ENCODE results near the gene CTSZ. TPM values are rescaled to one million over a fixed set of nuclear protein-coding genes. Genes with fewer than 3 reads are reported as not detected.

Gene CTSZ
- total RNA-seq, 4 donors from 2014 or later: 22.3 to 89.7 (median 57.2) TPM

DNA sequence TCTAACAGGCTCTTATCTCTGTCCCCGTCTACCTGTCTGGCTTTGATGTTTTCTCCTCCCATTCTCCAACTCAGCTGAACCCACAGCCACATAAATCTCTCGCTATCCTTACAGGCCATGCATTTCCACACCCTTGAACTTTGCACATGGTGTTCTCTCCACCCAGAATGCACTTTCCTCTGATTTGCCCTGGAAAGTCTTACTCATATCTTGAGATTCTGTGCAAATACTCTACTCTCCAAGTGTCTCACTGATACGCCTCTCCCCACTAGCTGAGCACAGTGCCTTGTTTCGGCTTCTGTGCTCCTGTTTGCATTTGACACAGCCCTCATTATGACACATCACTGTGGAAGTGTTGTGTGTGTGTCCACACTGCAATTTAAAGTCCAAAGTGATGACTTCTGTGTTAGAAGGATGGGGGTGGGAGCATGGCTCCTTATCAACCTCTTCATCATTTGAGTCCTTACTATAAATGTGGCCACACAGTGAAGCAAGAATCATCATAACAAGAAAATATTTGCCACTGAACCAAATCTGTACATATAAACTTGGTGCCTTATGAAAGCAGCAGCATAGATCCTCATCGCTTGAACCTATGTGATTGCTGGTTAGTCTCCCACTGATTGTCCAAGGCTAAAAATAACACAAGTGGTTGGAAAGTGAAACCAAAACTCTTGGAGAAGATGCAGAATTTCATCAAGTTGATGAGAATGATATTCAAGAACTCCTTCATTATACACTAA, 41.1 kb upstream of the CTSZ start:
- no peak overlapping the region for H3K4me3 ChIP-seq
- H3K27ac ChIP-seq: no peak overlapping the region
- H3K27me3 ChIP-seq: peaks cover 0 to 24% (median 0%) of the 10 kb centered on the region in 4 donors
- H3K4me1 ChIP-seq: peaks cover 2 to 12% (median 4%) of the 10 kb centered on the region in 3 donors
- DNase-seq: no peak
- WGBS, 2 donors: 73 to 78% methylated on average over 5 of the region's 5 CpGs
- no peak for TF ChIP-seq POLR2A (IDR thresholded peaks at IDR 0.05)
- TF ChIP-seq, protein P1, sequence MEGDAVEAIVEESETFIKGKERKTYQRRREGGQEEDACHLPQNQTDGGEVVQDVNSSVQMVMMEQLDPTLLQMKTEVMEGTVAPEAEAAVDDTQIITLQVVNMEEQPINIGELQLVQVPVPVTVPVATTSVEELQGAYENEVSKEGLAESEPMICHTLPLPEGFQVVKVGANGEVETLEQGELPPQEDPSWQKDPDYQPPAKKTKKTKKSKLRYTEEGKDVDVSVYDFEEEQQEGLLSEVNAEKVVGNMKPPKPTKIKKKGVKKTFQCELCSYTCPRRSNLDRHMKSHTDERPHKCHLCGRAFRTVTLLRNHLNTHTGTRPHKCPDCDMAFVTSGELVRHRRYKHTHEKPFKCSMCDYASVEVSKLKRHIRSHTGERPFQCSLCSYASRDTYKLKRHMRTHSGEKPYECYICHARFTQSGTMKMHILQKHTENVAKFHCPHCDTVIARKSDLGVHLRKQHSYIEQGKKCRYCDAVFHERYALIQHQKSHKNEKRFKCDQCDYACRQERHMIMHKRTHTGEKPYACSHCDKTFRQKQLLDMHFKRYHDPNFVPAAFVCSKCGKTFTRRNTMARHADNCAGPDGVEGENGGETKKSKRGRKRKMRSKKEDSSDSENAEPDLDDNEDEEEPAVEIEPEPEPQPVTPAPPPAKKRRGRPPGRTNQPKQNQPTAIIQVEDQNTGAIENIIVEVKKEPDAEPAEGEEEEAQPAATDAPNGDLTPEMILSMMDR (IDR thresholded peaks at IDR 0.05): no peak
- H3K36me3 ChIP-seq: no peaks in the 10 kb centered on the region
- no peaks in the 10 kb centered on the region for H3K9me3 ChIP-seq
- intact Hi-C loops (cut with DNase I): no loop called here

DNA sequence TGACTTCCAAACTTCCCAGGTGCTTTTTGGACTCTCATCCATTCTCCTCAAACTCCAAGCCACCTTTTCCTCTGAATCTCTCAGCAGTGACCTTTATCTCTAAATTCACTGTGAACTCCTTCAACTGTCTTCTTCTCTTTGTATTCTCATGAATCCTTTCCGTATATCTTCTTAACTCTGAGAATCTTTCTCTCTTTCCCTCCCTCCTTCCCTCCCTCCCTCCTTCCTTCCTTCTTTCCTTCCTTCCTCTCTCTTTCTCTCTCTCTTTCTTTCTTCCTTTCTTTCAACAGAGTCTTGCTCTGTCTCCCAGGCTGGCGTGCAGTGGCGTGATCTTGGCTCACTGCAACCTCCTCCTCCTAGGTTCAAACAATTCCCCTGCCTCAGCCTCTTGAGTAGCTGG, 39.8 kb upstream of the CTSZ start:
- TF ChIP-seq, protein P1 (IDR thresholded peaks at IDR 0.05): no peak
- TF ChIP-seq POLR2A (IDR thresholded peaks at IDR 0.05): no peak
- Histone ChIP-seq H3K27ac (no peak overlapping the region), H3K36me3 (no peaks in the 10 kb centered on the region), H3K9me3 (no peaks in the 10 kb centered on the region), H3K4me3 (no peak overlapping the region), H3K27me3 (peaks cover 0 to 15% (median 0%) of the 10 kb centered on the region in 4 donors), H3K4me1 (peaks cover 3 to 18% (median 7%) of the 10 kb centered on the region in 3 donors)
- DNase-seq: no peak
- intact Hi-C loops (cut with DNase I): no loop called here
- 91 to 92% methylated on average over 3 of the region's 3 CpGs for WGBS, 2 donors

DNA sequence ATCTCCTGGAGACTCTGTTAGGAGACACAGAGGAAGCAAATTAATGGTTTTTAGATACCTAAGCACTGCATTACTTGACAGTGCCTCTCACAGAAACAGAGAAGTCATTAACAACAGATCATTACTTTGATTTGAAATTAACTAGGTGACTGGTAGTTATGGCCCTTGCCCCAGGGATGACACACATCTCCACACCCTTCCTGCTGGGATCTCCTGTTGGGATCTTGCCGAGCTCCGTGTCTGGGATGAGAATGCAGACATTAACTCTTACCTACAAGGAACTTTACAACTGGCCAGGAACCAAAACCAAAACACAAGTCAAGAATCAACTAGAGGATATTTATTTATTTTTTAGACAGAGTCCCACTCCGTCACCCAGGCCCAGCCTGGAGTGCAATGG, 37.7 kb upstream of the CTSZ start:
- Histone ChIP-seq H3K4me1 (peaks cover 12 to 39% (median 20%) of the 10 kb centered on the region in 3 donors), H3K27ac (no peak overlapping the region)

DNA sequence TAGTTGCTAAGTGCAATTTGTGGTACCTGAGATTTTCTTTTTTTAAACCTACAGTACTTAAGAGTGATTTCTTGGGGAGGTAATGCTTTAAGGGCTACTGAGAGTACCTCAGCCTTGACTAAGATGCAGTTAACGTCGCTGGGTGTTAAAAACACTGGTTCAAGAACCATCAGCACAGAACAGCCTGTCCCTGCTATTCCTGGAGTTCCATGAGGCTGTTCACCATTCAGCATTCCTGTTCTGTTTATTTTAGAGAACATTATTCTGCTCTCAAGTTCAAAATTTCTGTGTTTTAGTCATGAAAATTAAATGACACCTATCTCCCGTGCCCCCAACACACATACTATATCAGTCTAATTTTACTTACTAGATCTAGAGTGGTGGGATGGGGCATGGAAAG, 37.2 kb upstream of the CTSZ start:
- WGBS, 2 donors: 84 to 85% methylated on average over 3 of the region's 3 CpGs
- no peak for TF ChIP-seq POLR2A (IDR thresholded peaks at IDR 0.05)
- TF ChIP-seq, protein P1 (IDR thresholded peaks at IDR 0.05): no peak
- Histone ChIP-seq H3K27me3 (no peaks in the 10 kb centered on the region), H3K36me3 (no peaks in the 10 kb centered on the region), H3K27ac (peak overlapping the region in 2 of 4 donors; percentile 80 to 92), H3K4me3 (no peak overlapping the region), H3K4me1 (peaks cover 12 to 44% (median 20%) of the 10 kb centered on the region in 3 donors), H3K9me3 (no peaks in the 10 kb centered on the region)
- no peak for DNase-seq
- intact Hi-C loops (cut with DNase I): no loop called here

More for the DNA sequence above, 37.7 kb upstream of the CTSZ start:
- no peak for DNase-seq
- H3K9me3 ChIP-seq: no peaks in the 10 kb centered on the region
- WGBS, 2 donors: 83 to 90% methylated on average over 2 to 3 of the region's 3 CpGs
- H3K4me3 ChIP-seq: no peak overlapping the region
- TF ChIP-seq POLR2A (IDR thresholded peaks at IDR 0.05): no peak
- intact Hi-C loops (cut with DNase I): no loop called here
- H3K36me3 ChIP-seq: no peaks in the 10 kb centered on the region
- H3K27me3 ChIP-seq: peaks cover 0 to 4% (median 0%) of the 10 kb centered on the region in 4 donors

DNA sequence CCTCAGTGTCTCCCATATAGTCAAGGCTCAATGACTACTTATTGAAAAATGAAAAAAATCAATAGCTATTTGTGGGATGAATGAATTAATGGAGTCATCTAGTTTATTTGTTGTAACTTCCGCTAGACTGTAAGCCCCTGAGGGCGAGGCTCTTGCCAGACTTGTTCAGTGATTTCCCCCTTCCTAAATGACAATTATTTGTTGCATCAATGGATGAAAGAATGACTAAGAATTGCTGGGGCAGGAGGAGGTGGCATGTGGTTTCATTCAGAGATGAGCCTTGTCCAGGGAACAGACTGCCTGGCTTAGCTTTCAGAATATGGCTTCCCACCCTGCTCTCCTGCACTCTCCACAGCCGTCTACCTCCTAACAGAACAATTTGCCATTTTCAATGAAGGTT, 36.6 kb upstream of the CTSZ start:
- Histone ChIP-seq H3K27me3 (no peaks in the 10 kb centered on the region), H3K9me3 (no peaks in the 10 kb centered on the region), H3K27ac (peak overlapping the region; percentile 80 to 92 (median 84)), H3K4me3 (no peak overlapping the region), H3K36me3 (no peaks in the 10 kb centered on the region), H3K4me1 (peaks cover 12 to 50% (median 20%) of the 10 kb centered on the region in 3 donors)
- 25 to 44% methylated on average over 3 of the region's 3 CpGs for WGBS, 2 donors
- intact Hi-C loops (cut with DNase I): no loop called here
- TF ChIP-seq, protein P1 (IDR thresholded peaks at IDR 0.05): no peak
- no peak for TF ChIP-seq POLR2A (IDR thresholded peaks at IDR 0.05)
- no peak for DNase-seq
